B cell (primary cell): Measurements from ENCODE around the gene MBOAT1. TPM values are rescaled to one million over a fixed set of nuclear protein-coding genes. Genes with fewer than 3 reads are reported as not detected.

ENCODE experiments used
- ATAC-seq: fragments of 200-7000 bp; cut with Tn5 transposase; one replicate; pipeline ENCODE4 v1.10.0; 2021; ENCODE audit warnings: low read depth, mild to moderate bottlenecking, moderate number of reproducible peaks, moderate library complexity
- CTCF ChIA-PET: fragments of 350-600 bp; sonication (Branson Sonifier 250); formaldehyde crosslinking; loops from one replicate; lab custom pipeline; 2021; ENCODE audit warnings: antibody characterized with exemption, inconsistent platforms; lab: Charles Lee
- POLR2A ChIA-PET: fragments of 350-600 bp; sonication (Branson Sonifier 250); formaldehyde crosslinking; loops from one replicate; lab custom pipeline; 2021; ENCODE audit warnings: antibody characterized with exemption; lab: Charles Lee
- DNase-seq: peaks from one replicate; pipeline ENCODE4 v3.0.0; 2013
- H2AFZ ChIP-seq: 2 replicates; pipeline ENCODE4 v1.6.1; 2012; ENCODE audit warnings: mild to moderate bottlenecking, low read depth, low read length; ENCODE audit not compliant: insufficient read depth, poor library complexity, severe bottlenecking
- H3K27ac ChIP-seq, 2 donors: 1 replicate in 1 of 2; 2 replicates in 1 of 2; pipeline ENCODE4 v1.5.1; 2012 to 2013; ENCODE audit warnings: low read length in 2 of 2, mild to moderate bottlenecking in 2 of 2, moderate library complexity in 1 of 2
- H3K27me3 ChIP-seq, 4 experiments: fragments of 200-600 bp in 1 of 4; sonication (generic) in 1 of 4; replicated peaks in 1 of 4; 1 replicate in 2 of 4; 2 replicates in 2 of 4; pipeline versions ENCODE4 v1.6.1 to v1.7.0; 2013 to 2016; ENCODE audit warnings: low read length in 3 of 4, mild to moderate bottlenecking in 2 of 4, mixed read lengths in 1 of 4, moderate library complexity in 1 of 4; ENCODE audit not compliant: insufficient read depth in 4 of 4, control insufficient read depth in 3 of 4; ENCODE audit errors: control extremely low read depth in 1 of 4
- H3K36me3 ChIP-seq, 2 experiments: replicated peaks in 1 of 2; 1 replicate in 1 of 2; 2 replicates in 1 of 2; pipeline versions ENCODE4 v1.6.1 to v1.7.1; 2013; ENCODE audit warnings: low read length in 1 of 2; ENCODE audit not compliant: insufficient read depth in 2 of 2, control insufficient read depth in 1 of 2; ENCODE audit errors: control extremely low read depth in 1 of 2, extremely low read depth in 1 of 2
- H3K4me1 ChIP-seq, 2 donors: fragments of 200-600 bp in 1 of 2; sonication (generic) in 1 of 2; 1 replicate in 1 of 2; 2 replicates in 1 of 2; pipeline versions ENCODE4 v1.5.1 to v1.6.1; 2013 to 2017; ENCODE audit warnings: low read length in 2 of 2; ENCODE audit not compliant: control insufficient read depth in 2 of 2, insufficient read depth in 2 of 2
- H3K4me2 ChIP-seq: replicated peaks from 2 replicates; pipeline ENCODE3; 2012; ENCODE audit warnings: mild to moderate bottlenecking, low read depth, low read length; ENCODE audit not compliant: poor library complexity, severe bottlenecking
- H3K4me3 ChIP-seq, 5 experiments: fragments of 200-600 bp in 1 of 5; sonication (generic) in 1 of 5; 1 replicate in 3 of 5; 2 replicates in 2 of 5; pipeline versions ENCODE4 v1.5.1 to v1.7.0; 2011 to 2016; ENCODE audit warnings: low read length in 4 of 5, mild to moderate bottlenecking in 4 of 5, low read depth in 2 of 5, control low read depth in 1 of 5, moderate library complexity in 1 of 5; ENCODE audit not compliant: insufficient read depth in 1 of 5; ENCODE audit errors: control extremely low read depth in 1 of 5, extremely low read depth in 1 of 5
- H3K79me2 ChIP-seq: fragments of 200-600 bp; sonication (generic); one replicate; pipeline ENCODE4 v1.6.0; 2016; ENCODE audit warnings: low read length; ENCODE audit not compliant: control insufficient read depth, insufficient read depth
- H3K9ac ChIP-seq: fragments of 200-600 bp; sonication (generic); 2 replicates; pipeline ENCODE4 v1.6.1; 2017; ENCODE audit warnings: mild to moderate bottlenecking, low read length, moderate library complexity
- H3K9me3 ChIP-seq, 3 donors: one replicate each; pipeline versions ENCODE4 v1.6.1 to v1.7.1; 2013; ENCODE audit warnings: low read length in 2 of 3; ENCODE audit not compliant: control insufficient read depth in 2 of 3, insufficient read depth in 1 of 3; ENCODE audit errors: control extremely low read depth in 1 of 3
- H4K20me1 ChIP-seq: 2 replicates; pipeline ENCODE4 v1.6.0; 2012; ENCODE audit warnings: mild to moderate bottlenecking, low read length; ENCODE audit not compliant: insufficient read depth, control insufficient read depth, poor library complexity, severe bottlenecking
- H3K27ac Mint-ChIP-seq: one replicate; pipeline ENCODE4 v1.8.0; 2021; ENCODE audit warnings: mixed read lengths
- H3K27me3 Mint-ChIP-seq: one replicate; pipeline ENCODE4 v1.8.0; 2021; ENCODE audit warnings: mixed read lengths
- H3K4me1 Mint-ChIP-seq: one replicate; pipeline ENCODE4 v1.8.0; 2021; ENCODE audit warnings: mixed read lengths
- H3K4me3 Mint-ChIP-seq: one replicate; pipeline ENCODE4 v1.8.0; 2021; ENCODE audit warnings: mixed read lengths
- H3K9me3 Mint-ChIP-seq: one replicate; pipeline ENCODE4 v1.8.0; 2022; ENCODE audit warnings: mixed read lengths; ENCODE audit not compliant: insufficient read depth
- EZH2 ChIP-seq: IDR thresholded peaks from 2 replicates; pipeline ENCODE4 v1.6.1; 2012; ENCODE audit warnings: borderline replicate concordance, low read depth, mild to moderate bottlenecking, moderate library complexity, low read length; ENCODE audit not compliant: insufficient read depth, poor library complexity, severe bottlenecking
- WGBS: methylation state at CpG from one replicate; pipeline ENCODE4 v1.1.5; 2013; ENCODE audit warnings: missing lambda C conversion rate; ENCODE audit not compliant: insufficient coverage; 5-methylcytosine and 5-hydroxymethylcytosine counted together
- intact Hi-C: fragments of 100-400 bp; cut with micrococcal nuclease; formaldehyde crosslinking; loops from one replicate; pipeline ENCODE4 v1.10.0; 2022
- polyA plus RNA-seq: library from polyadenylated mRNA; depleted of rRNA; stranded (reverse); fragments of >200 nt; gene quantifications from 2 replicates; pipeline ENCODE4 v1.2.3, GENCODE V29; 2012
- total RNA-seq, 2 donors: library from RNA; stranded (reverse); fragments of 120-200 nt in 1 of 2; gene quantifications; 1 replicate in 1 of 2; 2 replicates in 1 of 2; pipeline versions ENCODE4 v1.2.3 to v1.2.4, GENCODE V29; 2013 to 2022
- TF ChIP-seq, protein P1 (sequence below): fragments of 200-600 bp; IDR thresholded peaks from one replicate; pipeline ENCODE4 v1.8.0; 2022; ENCODE audit warnings: antibody characterized with exemption, mild to moderate bottlenecking

Gene MBOAT1
- total and polyA plus RNA-seq, 2 donors (not counting 1 experiment from before 2014, with no cell fraction given): 5.4 to 8.1 TPM

DNA sequence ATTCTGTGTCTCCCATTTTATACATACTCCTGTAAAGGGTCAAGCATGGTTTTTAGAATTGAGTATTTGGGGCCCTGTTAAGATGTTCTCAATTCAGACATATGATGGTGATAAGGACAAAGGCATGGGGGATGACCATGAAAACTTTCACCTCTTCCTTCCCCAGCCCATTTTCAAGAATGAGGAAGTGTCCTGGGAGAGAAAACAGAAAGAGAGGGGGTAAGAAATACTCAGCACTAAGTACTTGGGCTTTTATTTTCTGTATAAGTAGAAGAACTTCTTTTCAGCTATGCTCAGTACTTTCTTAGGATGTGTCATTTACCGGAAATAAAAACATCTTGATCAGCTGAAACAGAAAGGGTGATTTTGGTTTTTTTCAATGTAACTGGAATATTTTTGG is 10.9 kb upstream of the MBOAT1 start:
- Mint-ChIP-seq H3K27me3 (peaks cover 6% of the 10 kb centered on the region), H3K4me1 (no peaks in the 10 kb centered on the region), H3K9me3 (no peaks in the 10 kb centered on the region), H3K27ac (no peak overlapping the region), H3K4me3 (no peak overlapping the region)
- intact Hi-C loops: no loop called here
- TF ChIP-seq, protein P1, sequence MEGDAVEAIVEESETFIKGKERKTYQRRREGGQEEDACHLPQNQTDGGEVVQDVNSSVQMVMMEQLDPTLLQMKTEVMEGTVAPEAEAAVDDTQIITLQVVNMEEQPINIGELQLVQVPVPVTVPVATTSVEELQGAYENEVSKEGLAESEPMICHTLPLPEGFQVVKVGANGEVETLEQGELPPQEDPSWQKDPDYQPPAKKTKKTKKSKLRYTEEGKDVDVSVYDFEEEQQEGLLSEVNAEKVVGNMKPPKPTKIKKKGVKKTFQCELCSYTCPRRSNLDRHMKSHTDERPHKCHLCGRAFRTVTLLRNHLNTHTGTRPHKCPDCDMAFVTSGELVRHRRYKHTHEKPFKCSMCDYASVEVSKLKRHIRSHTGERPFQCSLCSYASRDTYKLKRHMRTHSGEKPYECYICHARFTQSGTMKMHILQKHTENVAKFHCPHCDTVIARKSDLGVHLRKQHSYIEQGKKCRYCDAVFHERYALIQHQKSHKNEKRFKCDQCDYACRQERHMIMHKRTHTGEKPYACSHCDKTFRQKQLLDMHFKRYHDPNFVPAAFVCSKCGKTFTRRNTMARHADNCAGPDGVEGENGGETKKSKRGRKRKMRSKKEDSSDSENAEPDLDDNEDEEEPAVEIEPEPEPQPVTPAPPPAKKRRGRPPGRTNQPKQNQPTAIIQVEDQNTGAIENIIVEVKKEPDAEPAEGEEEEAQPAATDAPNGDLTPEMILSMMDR: no peak
- no peak for TF ChIP-seq EZH2
- ChIA-PET CTCF (interaction anchor here (1.2 kb wide), 1 partner anchor 9 kb away, joined by 3 read pairs; no protein-coding TSS in a partner anchor), POLR2A (no interaction called here)
- H3K4me1 ChIP-seq: no peaks in the 10 kb centered on the region
- no peak overlapping the region for H3K9ac ChIP-seq
- H3K4me3 ChIP-seq: no peak overlapping the region
- H3K79me2 ChIP-seq: no peaks in the 10 kb centered on the region
- H4K20me1 ChIP-seq: no peaks in the 10 kb centered on the region
- no peak overlapping the region for H3K27ac ChIP-seq
- no CpG with 5 or more reads among the region's 1 CpG for WGBS
- H3K9me3 ChIP-seq: no peaks in the 10 kb centered on the region
- no peaks in the 10 kb centered on the region for H3K36me3 ChIP-seq
- DNase-seq (no peak), ATAC-seq (no peak)
- H3K27me3 ChIP-seq: no peaks in the 10 kb centered on the region
- H2AFZ ChIP-seq: no peak overlapping the region
- H3K4me2 ChIP-seq: no peak overlapping the region

DNA sequence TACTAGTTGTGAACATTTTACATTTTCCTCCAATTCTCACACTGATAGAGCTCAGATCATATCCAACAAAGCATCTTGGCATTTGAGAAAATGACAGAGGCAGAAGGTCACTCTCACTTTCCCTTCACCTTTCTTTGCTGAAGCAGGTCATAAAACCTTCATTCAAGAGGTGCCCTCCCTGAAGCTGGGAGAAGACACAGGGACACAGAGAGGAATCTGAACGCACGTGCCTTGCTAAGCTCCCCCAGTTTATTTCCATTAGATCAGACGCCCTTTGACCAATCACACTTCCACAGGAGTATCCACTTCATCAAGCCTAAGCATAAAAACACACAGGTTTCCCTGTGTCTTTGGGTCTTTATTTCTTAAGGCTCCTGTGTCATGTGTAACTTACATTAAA is 9.2 kb upstream of the MBOAT1 start:
- Histone ChIP-seq H3K4me3 (no peak overlapping the region), H3K4me2 (no peak overlapping the region), H4K20me1 (no peaks in the 10 kb centered on the region), H3K4me1 (no peaks in the 10 kb centered on the region), H3K27ac (no peak overlapping the region), H3K27me3 (no peaks in the 10 kb centered on the region), H3K9me3 (no peaks in the 10 kb centered on the region), H3K79me2 (no peaks in the 10 kb centered on the region), H3K36me3 (no peaks in the 10 kb centered on the region), H3K9ac (no peak overlapping the region), H2AFZ (no peak overlapping the region)
- Mint-ChIP-seq H3K4me3 (no peak overlapping the region), H3K4me1 (no peaks in the 10 kb centered on the region), H3K27me3 (peaks cover 3% of the 10 kb centered on the region), H3K9me3 (no peaks in the 10 kb centered on the region), H3K27ac (no peak overlapping the region)
- ChIA-PET POLR2A (no interaction called here), CTCF (no interaction called here)
- TF ChIP-seq EZH2: no peak
- TF ChIP-seq, protein P1: no peak
- DNase-seq (no peak), ATAC-seq (no peak)
- intact Hi-C loops: no loop called here
- 100% methylated on average over 3 of the region's 3 CpGs for WGBS
